DND-41 (cell line): ENCODE results near the gene WDR43.

Source experiments
- CTCF ChIP-seq: IDR thresholded peaks from 2 replicates; pipeline ENCODE4 v1.5.1; 2012; ENCODE audit warnings: borderline replicate concordance, low read length, moderate library complexity, mild to moderate bottlenecking; ENCODE audit not compliant: poor library complexity, severe bottlenecking; ENCODE audit errors: extremely low read depth
- EZH2 ChIP-seq: IDR thresholded peaks from 3 replicates; pipeline ENCODE4 v1.6.1; 2012; ENCODE audit warnings: borderline replicate concordance, low read depth, mild to moderate bottlenecking, moderate library complexity, low read length, inconsistent platforms; ENCODE audit not compliant: severe bottlenecking

- TF ChIP-seq CTCF (peak; percentile 18), EZH2 (no peak)
Measured at GRCh38 chr2:28952836-28953211, 58.4 kb downstream of the WDR43 start.
